Measurements from ENCODE around the gene EDRF1.

The EDRF1 gene

DNA sequence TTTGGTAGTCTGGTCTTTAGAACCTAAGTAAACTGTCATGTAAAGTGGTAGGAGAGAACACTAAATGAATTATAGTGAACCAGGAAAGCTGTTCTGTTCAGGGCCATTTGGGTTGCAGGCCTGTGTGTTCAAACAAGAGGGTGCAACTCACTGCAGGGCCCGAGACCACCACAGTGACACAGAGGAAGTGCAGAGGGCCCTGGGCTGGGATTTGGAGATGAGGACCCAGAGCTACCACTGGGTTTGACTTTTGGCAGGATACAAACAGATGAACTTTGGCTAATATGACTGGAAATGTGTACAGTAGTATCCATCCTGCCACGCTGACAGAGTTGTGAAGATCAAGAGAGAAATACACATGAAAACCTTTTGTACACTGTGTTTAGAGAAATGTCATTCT is 46.3 kb downstream of the EDRF1 start:
- H3K4me3 ChIP-seq (ENCODE audit: low read depth, low read length): no peak overlapping the region
- TF ChIP-seq, protein P1, sequence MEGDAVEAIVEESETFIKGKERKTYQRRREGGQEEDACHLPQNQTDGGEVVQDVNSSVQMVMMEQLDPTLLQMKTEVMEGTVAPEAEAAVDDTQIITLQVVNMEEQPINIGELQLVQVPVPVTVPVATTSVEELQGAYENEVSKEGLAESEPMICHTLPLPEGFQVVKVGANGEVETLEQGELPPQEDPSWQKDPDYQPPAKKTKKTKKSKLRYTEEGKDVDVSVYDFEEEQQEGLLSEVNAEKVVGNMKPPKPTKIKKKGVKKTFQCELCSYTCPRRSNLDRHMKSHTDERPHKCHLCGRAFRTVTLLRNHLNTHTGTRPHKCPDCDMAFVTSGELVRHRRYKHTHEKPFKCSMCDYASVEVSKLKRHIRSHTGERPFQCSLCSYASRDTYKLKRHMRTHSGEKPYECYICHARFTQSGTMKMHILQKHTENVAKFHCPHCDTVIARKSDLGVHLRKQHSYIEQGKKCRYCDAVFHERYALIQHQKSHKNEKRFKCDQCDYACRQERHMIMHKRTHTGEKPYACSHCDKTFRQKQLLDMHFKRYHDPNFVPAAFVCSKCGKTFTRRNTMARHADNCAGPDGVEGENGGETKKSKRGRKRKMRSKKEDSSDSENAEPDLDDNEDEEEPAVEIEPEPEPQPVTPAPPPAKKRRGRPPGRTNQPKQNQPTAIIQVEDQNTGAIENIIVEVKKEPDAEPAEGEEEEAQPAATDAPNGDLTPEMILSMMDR (conservative IDR thresholded peaks at IDR 0.05; ENCODE audit: low read depth, low read length): no peak
- DNase-seq (ENCODE audit: low read depth): no peak

DNA sequence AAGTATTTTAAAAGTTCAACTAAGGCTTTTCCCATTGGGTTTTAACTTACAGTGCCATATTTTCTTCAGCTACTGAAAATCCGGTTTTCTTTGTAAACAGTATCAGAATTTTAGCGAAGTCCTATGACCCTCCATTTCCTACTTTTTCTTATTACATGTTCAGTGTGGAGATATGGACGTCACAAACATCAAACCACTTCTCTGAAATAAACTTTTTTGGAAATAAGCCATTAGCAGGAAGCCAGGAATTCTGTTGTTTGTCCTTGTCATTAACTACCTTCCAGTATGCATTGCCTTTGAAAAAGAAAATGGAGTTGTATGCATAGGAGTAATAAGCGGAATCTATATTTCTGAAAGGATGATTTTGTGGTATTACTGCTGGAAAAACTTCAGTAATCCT is 47.0 kb downstream of the EDRF1 start:
- H3K4me3 ChIP-seq (ENCODE audit: low read depth, low read length): no peak overlapping the region
- DNase-seq (ENCODE audit: low read depth): no peak
- TF ChIP-seq, protein P1 (conservative IDR thresholded peaks at IDR 0.05; ENCODE audit: low read depth, low read length): no peak

DNA sequence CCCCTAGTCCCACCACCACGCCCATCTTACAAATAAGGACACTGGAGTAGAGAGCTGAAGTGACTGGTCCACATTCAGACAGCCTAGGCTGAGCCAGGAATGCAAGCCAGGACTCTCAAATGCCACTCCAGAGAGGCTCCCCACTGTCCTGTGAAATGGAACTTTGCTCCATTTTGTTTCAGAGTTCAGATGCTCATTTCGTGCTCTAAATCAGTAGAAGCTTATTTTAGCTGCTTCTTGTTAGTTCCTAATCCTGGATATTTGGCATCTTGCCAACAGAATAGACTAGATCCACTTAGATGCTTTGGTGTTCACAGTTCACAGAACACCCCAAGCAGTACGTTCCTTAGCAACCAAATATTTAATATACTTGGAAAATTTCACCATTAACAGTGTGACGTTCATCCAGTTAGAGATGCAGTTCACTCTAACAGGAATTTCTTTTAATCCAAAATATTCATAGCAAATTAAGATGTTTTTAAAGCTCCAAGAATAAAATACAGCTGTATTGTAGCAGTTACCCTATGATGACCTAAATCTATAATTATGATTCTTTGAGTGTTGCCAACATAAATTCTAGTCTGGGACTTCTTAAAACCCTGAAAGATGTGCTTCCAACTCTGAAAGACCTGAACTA is 48.8 kb downstream of the EDRF1 start:
- H3K4me3 ChIP-seq (ENCODE audit: low read depth, low read length): no peak overlapping the region
- TF ChIP-seq, protein P1 (conservative IDR thresholded peaks at IDR 0.05; ENCODE audit: low read depth, low read length): no peak
- peak; percentile 65 for DNase-seq (ENCODE audit: low read depth)

DNA sequence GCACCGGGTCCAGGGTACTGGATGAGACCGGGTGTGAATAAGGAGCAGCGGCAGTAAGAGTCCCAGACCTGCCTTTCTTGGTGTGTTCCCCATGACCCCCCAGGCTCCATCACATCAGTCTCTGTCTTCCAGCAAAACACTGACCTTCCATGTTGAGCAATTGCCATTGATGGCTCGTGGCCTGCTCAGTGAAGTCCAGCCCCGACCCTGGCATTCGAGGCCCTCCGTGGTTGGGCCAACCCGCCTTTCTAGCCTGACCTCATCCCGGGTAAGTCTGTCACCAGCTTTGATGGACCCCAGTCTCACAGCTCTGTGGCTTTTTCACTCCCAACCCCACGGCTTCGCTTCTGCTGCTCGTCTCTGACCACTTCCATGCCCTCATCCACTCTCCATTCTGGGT is 49.7 kb downstream of the EDRF1 start:
- DNase-seq (ENCODE audit: low read depth): no peak
- TF ChIP-seq, protein P1 (conservative IDR thresholded peaks at IDR 0.05; ENCODE audit: low read depth, low read length): no peak
- no peak overlapping the region for H3K4me3 ChIP-seq (ENCODE audit: low read depth, low read length)

DNA sequence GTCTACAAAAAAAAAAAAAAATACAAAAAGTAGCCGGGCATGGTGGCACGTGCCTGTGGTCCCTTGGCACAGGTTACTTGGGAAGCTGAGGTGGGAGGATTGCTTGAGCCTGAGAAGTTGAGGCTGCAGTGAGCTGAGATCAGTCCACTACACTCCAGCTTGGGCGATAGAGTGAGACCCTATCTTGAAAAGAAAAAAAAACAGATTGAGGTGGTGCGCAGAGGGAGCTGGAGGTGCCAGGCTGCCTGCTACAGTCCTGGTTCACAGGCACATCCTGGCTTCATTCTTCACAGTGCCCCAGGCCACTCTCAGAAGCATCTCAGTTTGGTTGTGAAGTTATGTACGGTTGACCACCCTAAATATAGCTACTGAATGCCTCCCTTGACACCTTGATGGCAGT is 51.3 kb downstream of the EDRF1 start:
- TF ChIP-seq, protein P1 (conservative IDR thresholded peaks at IDR 0.05; ENCODE audit: low read depth, low read length): no peak

DNA sequence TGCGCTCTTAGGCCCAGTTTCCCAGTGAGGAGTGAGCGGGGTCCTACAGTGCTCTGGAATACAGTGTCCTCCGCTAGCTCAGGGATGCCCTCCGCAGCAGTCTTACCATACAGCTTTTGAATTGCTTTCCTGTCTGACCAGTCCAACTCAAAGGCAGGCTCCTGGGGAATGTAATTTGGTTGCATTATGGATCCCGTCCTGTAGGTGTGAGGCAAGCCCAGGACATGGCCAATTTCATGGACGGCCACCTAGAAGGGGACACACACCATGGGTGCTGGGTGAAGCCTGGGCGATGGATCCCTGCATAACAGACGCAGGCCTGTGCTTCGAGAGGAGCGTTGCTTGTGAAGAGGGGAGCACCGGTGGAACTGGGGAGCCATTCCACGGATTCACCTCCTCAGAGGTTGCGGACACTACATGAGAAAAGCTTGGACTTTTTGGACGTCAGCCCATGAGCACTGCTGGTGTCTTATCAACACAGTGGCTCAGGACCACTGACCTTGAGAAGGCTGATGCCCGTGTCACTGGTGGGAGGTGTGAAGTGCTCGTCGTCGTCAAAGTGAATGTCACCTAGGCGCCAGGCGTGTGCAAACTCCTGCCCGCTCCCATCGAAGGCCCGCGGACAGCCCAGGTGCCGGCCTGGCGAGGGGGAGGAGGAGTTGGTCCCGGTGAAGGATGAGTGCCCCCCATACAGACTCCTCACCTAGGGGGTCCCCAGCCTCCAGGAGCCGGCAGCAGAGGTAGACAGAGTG is 52.8 kb downstream of the EDRF1 start:
- no peak for DNase-seq (ENCODE audit: low read depth)
- TF ChIP-seq, protein P1 (conservative IDR thresholded peaks at IDR 0.05; ENCODE audit: low read depth, low read length): no peak
- H3K4me3 ChIP-seq (ENCODE audit: low read depth, low read length): no peak overlapping the region

More for the DNA sequence above, 51.3 kb downstream of the EDRF1 start:
- H3K4me3 ChIP-seq (ENCODE audit: low read depth, low read length): no peak overlapping the region
- no peak for DNase-seq (ENCODE audit: low read depth)

DNA sequence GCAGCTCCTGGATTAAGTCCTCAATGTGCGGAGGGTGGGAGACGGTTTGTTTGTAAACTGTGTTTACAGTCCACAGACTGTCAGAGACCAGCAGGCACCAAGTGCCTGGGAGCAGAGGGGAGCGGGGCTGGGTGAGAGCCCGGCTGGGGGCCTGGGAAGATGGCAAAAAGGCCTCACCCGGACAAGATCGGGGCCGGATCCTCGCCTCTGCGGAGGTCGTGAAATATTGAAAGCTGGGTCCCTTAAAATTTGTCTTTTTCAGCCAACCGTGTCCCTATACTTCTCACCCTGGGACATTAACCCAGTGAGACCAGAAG is 53.3 kb downstream of the EDRF1 start:
- no peak for DNase-seq (ENCODE audit: low read depth)
- TF ChIP-seq, protein P1 (conservative IDR thresholded peaks at IDR 0.05; ENCODE audit: low read depth, low read length): no peak
- no peak overlapping the region for H3K4me3 ChIP-seq (ENCODE audit: low read depth, low read length)

Data from choroid plexus epithelial cell (primary cell).